Thoracic aorta (tissue), 2 donors: ENCODE measurements around the gene RPUSD4. TPM values are rescaled to one million over a fixed set of nuclear protein-coding genes. Genes with fewer than 3 reads are reported as not detected.

Experiments used
- ATAC-seq: fragments of 150-250 bp; one replicate; pipeline ENCODE4 v1.8.0; 2017; ENCODE audit warnings: low read depth; ENCODE audit not compliant: insufficient number of reproducible peaks, low FRiP score
- DNase-seq: peaks from one replicate; pipeline ENCODE4 v3.0.0-alpha.2; 2020; ENCODE audit warnings: low spot score
- H3K27ac ChIP-seq, 2 donors: fragments of 200-600 bp; sonication (generic); 1 replicate in 1 of 2; 2 replicates in 1 of 2; pipeline ENCODE4 v1.5.1; 2016; ENCODE audit warnings: mild to moderate bottlenecking in 2 of 2, moderate library complexity in 2 of 2
- H3K27me3 ChIP-seq: fragments of 200-600 bp; sonication (generic); replicated peaks from 2 replicates; pipeline ENCODE4 v1.6.0; 2016; ENCODE audit warnings: mild to moderate bottlenecking; ENCODE audit not compliant: insufficient read depth
- H3K36me3 ChIP-seq: fragments of 200-600 bp; sonication (generic); one replicate; pipeline ENCODE4 v1.5.1; 2016
- H3K4me1 ChIP-seq, 2 donors: fragments of 200-600 bp; sonication (generic); 1 replicate in 1 of 2; 2 replicates in 1 of 2; pipeline versions ENCODE4 v1.5.1 to v1.6.0; 2016; ENCODE audit warnings: low read depth in 2 of 2, mild to moderate bottlenecking in 1 of 2; ENCODE audit not compliant: control insufficient read depth in 1 of 2
- H3K4me3 ChIP-seq: fragments of 200-600 bp; sonication (generic); 2 replicates; pipeline ENCODE4 v1.5.1; 2016; ENCODE audit warnings: mild to moderate bottlenecking
- H3K9me3 ChIP-seq: fragments of 200-600 bp; sonication (generic); 2 replicates; pipeline ENCODE4 v1.5.1; 2016
- CTCF ChIP-seq: fragments of 200-600 bp; sonication (generic); IDR thresholded peaks from one replicate; pipeline ENCODE4 v1.5.1; 2019; ENCODE audit warnings: antibody characterized with exemption
- total RNA-seq, 2 donors: library from RNA; depleted of rRNA; stranded (reverse); fragments of >200 nt; gene quantifications; one replicate each; pipeline versions ENCODE4 v1.1.0 to v1.2.3, GENCODE V29; 2016

Gene RPUSD4
- total RNA-seq, 2 donors from 2014 or later = 6.0 to 34.8 TPM

DNA sequence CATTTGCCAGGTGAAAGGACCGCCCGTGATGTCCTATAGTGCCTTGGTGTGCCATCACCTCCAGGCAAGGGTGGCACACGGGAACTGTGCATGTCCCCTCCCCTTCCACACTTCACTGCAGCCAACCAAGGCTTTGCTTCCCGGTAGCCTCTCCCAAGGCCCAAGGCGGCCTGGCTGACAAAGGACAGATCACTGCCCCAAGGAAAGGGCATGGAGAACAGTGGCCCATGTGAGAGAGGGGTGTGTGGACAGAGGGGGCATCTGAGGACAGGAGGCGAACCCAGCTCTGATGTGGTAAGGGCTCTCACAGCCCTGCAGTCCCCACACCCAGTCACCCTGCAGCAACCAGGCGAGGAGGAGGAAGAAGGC is 50.4 kb downstream of the RPUSD4 start:
- Histone ChIP-seq H3K4me3 (no peak overlapping the region), H3K27me3 (no peaks in the 10 kb centered on the region), H3K4me1 (peaks cover 4 to 14% of the 10 kb centered on the region in 2 donors), H3K27ac (no peak overlapping the region), H3K9me3 (no peaks in the 10 kb centered on the region), H3K36me3 (no peaks in the 10 kb centered on the region)
- DNase-seq (no peak), ATAC-seq (no peak)
- no peak for TF ChIP-seq CTCF

DNA sequence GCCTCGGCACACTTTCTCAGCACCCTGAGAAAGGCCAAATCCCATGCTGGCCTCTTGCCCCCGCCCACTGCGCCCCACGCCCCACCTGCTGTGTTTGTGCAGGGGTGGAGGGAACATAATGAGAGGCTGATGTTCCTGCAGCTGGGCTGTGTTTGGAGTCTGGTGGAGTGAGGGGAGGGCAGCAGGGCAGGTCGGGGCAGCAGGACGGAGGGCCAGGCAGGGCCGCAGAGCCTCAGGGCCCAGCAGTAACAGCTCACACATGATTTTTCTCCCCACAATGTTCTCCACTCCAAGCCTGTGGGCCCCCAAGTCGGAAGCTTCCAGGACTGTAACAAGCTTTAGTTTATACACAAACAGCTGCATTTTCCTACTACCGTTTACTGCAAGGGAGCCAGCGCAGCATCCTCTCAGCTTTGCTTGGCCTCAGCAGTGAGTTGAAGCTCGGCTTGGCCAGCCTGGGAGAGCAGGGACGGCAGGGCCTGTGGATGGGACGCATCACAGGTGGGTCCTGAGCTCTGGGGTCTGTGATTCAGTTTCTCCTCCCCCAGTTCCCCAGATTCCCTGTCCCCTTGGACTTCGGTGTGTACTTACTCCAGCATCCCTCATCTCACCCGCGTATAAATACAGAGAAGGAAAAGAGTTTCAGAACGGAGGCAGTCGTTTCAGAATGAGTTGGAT is 51.0 kb downstream of the RPUSD4 start:
- no peak for DNase-seq
- TF ChIP-seq CTCF = no peak
- no peaks in the 10 kb centered on the region for H3K9me3 ChIP-seq

DNA sequence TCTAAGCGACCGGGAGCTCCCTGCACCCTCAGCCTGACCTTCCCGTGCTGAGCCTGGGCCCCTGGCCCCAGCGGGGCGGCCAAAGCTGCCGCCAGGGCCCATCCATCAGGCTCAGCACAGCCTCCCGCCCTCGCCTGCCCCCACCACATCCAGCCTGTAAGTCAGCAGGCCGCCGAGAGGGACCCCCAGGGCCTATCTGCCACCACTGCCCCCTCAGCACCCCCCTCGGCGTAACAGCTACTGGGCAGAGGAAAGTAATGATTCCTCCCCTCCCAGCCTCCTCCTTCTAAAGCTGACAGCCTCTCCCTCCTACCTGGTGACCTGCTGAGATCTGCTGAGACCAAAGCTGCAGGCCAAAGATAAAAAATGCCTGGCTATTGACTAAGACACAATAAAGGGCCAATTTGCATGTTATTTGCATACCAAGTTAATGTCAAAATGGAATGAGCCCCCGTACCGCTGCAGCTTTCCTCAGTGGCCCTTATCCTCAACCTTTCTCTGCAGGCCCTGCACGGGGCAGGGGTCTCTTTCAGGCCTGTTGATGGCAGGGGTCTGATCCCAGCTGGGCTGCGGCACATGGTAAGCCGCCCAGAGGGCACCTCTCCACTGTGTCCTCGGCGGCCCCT is 51.6 kb downstream of the RPUSD4 start:
- no peaks in the 10 kb centered on the region for H3K9me3 ChIP-seq
- no peak overlapping the region for H3K4me3 ChIP-seq
- H3K36me3 ChIP-seq = no peaks in the 10 kb centered on the region
- H3K27me3 ChIP-seq = no peaks in the 10 kb centered on the region
- ATAC-seq = no peak
- peaks cover 4 to 14% of the 10 kb centered on the region in 2 donors for H3K4me1 ChIP-seq
- no peak for DNase-seq
- TF ChIP-seq CTCF = no peak
- H3K27ac ChIP-seq = no peak overlapping the region

More for the DNA sequence above, 51.0 kb downstream of the RPUSD4 start:
- Histone ChIP-seq H3K4me3 (no peak overlapping the region), H3K36me3 (no peaks in the 10 kb centered on the region), H3K27me3 (no peaks in the 10 kb centered on the region), H3K4me1 (peaks cover 4 to 14% of the 10 kb centered on the region in 2 donors), H3K27ac (no peak overlapping the region)
- ATAC-seq = no peak

DNA sequence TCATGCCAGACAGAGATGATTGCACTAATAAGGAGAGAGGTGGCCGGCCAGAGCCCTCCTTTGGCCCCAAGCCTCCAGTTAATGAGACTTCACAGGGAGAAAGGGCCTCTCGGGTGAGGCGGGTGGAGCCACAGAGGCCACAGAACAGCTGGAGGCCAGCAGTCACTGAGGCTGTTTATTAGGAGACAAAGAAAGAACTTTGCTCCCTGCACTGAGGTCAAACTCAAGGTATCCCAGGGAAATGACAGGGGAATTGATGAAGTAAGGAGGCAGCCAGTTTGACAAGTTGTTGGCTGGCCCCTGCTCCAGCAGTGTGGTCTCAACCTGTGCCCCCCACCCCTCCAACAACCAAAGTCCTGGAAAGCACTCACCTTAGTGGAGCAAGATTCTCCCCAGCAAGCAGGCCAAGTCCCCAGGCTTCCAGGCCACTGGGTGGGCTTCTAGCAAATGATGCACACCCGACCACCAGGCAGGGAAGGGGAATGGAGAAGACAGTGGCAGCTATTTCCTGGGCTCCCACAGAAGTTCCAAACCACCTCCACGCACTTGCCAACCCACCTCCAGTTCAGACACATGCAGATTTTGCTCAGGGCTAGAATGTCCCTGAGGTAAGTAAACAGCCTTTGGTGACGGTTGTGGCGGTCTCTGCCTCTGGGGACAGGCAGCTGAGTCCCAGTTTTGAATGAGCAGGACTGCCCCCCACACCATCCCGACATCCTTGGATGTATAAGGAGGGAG is 53.2 kb downstream of the RPUSD4 start:
- Histone ChIP-seq H3K9me3 (no peaks in the 10 kb centered on the region), H3K36me3 (no peaks in the 10 kb centered on the region), H3K4me3 (no peak overlapping the region), H3K27me3 (no peaks in the 10 kb centered on the region), H3K27ac (no peak overlapping the region), H3K4me1 (peaks cover 4 to 11% of the 10 kb centered on the region in 2 donors)
- no peak for TF ChIP-seq CTCF
- ATAC-seq (no peak), DNase-seq (no peak)

DNA sequence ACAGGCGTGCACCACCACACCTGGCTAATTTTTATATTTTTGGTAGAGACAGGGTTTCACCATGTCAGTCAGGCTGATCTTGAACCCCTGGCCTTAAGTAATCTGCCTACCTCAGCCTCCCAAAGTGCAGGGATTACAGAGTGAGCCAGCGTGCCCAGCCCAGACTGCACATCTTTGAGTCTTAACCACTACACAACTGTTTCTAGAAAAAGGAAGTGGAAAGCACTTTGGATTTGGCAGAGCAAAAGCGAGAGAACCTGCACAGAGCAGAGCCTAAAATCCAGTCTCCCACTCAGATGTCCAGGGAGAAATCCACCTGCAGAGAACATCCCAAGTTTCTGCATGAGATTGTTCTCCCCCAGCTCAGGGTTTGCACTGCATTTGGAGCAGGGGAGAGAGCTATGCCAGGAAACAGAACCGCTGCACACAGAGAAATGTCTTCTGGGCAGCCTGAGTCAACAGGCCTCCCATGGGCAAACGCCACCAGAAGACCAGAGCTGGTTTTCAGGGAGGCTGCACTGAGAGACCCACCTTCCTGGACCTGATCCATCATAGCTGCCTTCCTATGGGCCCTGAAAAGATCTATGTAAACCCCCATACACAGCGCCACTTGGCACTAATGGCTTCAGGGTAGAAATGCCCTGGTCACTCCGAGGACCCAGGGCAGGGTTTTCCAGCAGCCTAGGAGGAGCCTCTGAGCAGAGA is 54.0 kb downstream of the RPUSD4 start:
- Histone ChIP-seq H3K27me3 (no peaks in the 10 kb centered on the region), H3K36me3 (no peaks in the 10 kb centered on the region), H3K4me1 (peaks cover 0 to 4% of the 10 kb centered on the region in 2 donors), H3K4me3 (no peak overlapping the region), H3K9me3 (no peaks in the 10 kb centered on the region), H3K27ac (no peak overlapping the region)
- ATAC-seq = no peak
- TF ChIP-seq CTCF = no peak
- no peak for DNase-seq
